VCaP (cell line): ENCODE results near the gene CREB3L1.

Experiments used
- H3K27ac ChIP-seq: fragments of 450-650 bp; 2 replicates; pipeline ENCODE4 v1.5.1; 2017
- CTCF ChIP-seq: fragments of 450-650 bp; conservative IDR thresholded peaks from 2 replicates; pipeline ENCODE4 v1.5.1; 2017; ENCODE audit warnings: mild to moderate bottlenecking, moderate library complexity

The CREB3L1 gene

GRCh38 chr11:46242952-46243795, 34.3 kb upstream of the CREB3L1 start:
- H3K27ac ChIP-seq = peak overlapping the region; percentile 83
- no peak for TF ChIP-seq CTCF

GRCh38 chr11:46243796-46244109, 33.7 kb upstream of the CREB3L1 start:
- no peak for TF ChIP-seq CTCF
- peak overlapping the region; percentile 83 for H3K27ac ChIP-seq

- TF ChIP-seq CTCF = no peak
- no peak overlapping the region for H3K27ac ChIP-seq
These were observed 30.9 kb upstream of the CREB3L1 start for GRCh38 chr11:46246521-46246920.

- TF ChIP-seq CTCF = no peak
- H3K27ac ChIP-seq = no peak overlapping the region
These were observed 30.4 kb upstream of the CREB3L1 start for GRCh38 chr11:46247090-46247489.

- no peak overlapping the region for H3K27ac ChIP-seq
- peak; percentile 76 for TF ChIP-seq CTCF
These were observed 29.8 kb upstream of the CREB3L1 start for GRCh38 chr11:46247659-46248058.

GRCh38 chr11:46248289-46249102, 29.0 kb upstream of the CREB3L1 start:
- no peak for TF ChIP-seq CTCF
- no peak overlapping the region for H3K27ac ChIP-seq

GRCh38 chr11:46249103-46249937, 28.1 kb upstream of the CREB3L1 start:
- no peak overlapping the region for H3K27ac ChIP-seq
- no peak for TF ChIP-seq CTCF
